Stimulated activated CD8-positive, alpha-beta memory T cell treated with anti-CD3 and anti-CD28 coated beads, Interleukin-7, amount 100 ng/mL, for 4 hours (primary cell): ENCODE data around the gene EHD3.

Experiments
- DNase-seq, 2 donors: peaks; one replicate each; pipeline ENCODE4 v3.0.0-alpha.2; 2020; ENCODE audit warnings: low read depth in 2 of 2

The EHD3 gene

DNA sequence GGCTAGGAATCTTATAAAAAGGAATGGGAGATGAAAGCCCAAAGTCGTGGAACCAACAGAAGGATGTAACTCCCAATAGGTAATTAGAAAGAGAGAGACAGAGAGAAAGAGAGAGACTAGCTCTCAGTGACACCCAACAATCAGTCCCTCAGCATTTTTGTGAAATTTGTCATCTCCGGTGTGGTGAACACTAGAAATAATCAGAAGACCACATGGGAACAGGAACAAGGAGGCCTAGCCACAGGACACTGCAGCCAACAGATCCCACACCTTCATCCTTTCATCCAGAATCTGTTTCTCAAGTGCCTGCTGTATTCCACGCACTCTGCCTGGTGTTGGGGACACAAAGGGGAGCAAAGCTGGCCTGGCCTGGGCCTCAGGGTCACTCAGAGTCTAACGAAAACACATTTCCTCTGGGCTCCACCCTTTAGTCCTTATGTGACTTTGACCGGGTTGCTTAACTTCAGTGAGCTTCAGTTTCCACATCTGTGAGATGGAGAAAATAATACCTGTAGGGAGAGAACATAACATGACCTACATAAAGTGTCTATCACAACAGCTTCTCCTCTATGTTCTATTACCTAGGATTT lies 53.1 kb downstream of the EHD3 start:
- DNase-seq = no peak

DNA sequence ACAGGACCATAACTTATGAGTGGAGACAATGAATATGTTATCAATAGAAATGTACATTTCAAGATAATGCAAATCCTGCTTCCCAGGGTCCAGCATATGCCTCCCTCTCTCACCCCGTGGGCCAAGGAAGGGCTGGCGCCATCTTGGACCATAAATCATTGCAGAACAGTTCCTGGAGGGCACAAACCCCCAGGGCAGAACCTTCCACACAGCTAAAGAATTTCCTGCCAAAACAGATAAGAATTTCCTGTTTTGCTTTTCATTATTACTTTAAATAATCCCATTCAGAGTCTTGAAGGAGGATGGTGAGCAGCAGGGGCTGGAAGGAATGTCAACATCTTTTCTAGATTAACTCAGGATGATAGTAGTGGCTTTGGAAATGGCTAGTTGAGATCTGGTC lies 53.7 kb downstream of the EHD3 start:
- DNase-seq = no peak

DNA sequence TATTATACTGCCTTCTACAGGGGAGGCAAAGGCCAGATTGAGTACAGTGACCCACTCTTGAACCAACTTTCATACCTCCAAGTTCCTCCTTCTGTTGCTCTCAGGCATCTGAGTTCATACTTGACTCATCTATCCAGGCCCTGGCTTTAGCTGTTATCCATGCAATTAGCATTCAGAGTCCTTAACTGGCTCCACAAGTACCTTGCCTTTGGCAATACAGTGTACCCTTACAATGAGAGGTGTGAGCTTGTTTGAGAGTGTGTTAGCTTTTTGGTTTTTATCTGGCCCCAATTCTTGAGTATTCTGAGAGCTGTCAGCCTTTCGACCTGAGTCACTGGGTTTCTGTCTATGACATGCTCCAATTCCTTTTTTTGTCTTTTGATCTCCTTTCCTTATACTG lies 60.2 kb downstream of the EHD3 start:
- no peak for DNase-seq

GRCh38 chr2:31296641-31297287 lies 62.8 kb downstream of the EHD3 start:
- DNase-seq = no peak

DNA sequence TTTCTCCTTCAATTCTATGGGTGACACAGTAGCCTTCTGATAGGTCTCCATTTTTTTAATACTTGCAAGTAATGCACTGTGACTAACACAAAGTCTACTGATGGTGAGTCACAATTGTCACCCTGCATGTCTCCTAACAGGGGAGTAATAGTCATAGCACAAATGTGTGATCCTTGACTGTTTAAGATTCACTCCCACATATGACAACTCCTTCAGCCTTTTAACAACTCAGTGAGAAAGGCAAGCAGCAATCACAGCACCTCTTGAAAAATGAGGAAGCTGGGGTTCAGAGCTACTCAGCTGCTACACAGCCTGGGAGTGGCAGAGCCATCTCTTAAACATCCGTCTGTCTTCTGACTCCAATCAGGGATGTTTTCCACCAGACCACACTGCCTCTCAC lies 63.8 kb downstream of the EHD3 start:
- no peak for DNase-seq

DNA sequence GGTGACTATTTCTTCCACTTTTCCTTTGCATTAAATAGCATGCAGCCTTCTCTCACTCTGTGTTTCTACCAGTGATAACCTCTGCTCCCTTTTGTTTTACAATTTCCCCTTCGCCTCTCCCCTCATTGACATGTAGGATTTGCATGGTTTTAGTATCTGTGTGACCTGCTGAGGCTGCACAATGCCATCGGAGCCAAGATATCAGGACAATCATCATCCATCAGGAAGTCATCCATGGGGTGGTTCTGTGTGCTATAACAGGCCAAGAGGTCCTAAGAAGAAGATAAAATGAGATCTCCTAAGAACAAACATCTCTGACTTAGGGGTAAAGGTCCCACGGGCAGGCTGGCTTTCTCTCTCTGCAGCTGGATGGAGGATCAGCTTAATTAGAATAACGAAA lies 65.6 kb downstream of the EHD3 start:
- DNase-seq = no peak

- DNase-seq = no peak
These were observed 66.4 kb downstream of the EHD3 start for GRCh38 chr2:31300309-31300708.

DNA sequence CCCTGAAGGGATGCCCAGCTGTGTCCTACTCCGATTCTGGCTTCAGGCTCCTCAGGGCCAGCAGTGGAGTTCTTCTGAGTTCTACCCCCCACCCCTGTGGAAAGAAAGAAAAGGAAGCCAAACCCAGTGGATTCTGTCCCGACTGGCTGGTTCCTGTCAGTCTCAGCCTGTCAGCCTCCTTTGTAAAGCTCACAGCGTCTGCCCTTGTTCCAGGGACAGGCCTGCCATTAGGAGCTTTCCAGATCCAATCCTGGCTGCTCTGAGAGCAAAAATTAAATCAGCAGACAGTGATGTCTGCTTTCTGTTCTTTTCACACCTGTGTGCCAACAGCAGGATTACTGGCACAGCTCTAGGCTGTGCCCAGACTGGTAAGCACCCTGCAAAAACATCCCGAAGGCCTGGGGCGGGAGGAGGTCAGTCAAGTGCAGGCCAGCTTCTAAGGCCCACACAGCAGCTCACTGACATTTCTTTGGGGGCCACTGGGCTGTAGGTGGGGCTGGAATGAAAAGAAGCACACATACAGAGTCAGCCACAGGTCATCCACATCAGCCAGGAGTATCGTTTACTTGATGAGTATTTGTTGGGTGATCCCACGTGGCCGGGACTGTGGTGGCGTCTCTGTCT lies 69.1 kb downstream of the EHD3 start:
- no peak for DNase-seq

DNA sequence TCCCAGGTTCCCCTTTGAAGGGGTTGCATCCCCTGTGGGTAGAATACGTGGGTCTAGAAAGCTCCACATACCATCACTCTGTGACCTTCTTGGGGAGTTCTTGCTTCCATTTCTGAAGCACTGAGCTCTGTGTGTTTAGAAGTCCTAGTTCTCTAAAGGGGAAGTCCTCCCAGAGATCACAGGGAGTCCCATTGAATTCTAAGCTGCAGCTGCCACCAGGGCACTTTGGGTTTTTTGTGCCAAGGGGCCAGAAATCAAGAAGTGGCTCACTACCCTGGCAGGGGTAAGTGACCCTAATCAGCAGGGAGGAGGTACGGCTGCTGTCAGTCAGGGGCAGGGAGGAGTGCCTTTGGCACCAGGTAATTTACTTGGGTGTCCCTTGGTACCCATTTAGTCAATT lies 70.9 kb downstream of the EHD3 start:
- no peak for DNase-seq

DNA sequence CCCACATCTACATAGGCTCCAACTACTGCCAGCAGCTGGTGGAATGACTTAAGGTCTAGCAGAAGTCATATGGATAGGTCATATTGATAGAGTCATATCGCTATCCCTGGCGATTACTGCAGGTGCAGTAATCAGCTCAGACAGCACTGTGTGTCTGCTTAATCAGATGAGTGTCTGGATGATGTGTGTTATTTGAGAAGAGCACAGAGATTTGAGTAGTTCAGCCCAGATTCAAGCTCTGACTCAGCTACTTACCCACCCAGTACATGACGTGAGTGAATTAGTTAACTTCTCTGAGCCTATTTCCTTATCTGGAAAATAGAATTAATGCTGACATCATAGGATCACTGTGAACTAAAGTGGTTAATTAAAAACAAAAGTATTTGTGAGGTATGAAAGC lies 78.9 kb downstream of the EHD3 start:
- no peak for DNase-seq

DNA sequence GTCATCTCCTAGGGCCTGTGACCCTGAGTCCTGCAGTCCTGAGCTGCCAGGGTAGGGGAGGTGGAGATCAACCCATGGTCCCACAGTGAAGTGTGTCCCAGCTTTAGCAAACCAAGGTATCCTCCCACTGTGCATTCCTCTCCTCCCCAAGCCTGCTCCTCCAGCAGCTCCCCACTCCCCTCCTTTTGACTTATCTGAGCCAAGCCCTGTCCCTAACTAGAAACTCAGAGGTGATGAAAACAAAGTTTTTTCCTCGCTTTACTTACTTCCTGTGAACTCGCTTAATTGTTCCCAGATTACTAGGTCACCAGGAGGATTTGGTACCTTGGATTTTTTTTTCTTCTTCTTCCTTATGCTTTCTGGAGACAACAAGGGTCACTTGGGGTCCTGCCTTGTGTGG lies 80.8 kb downstream of the EHD3 start:
- DNase-seq = no peak

DNA sequence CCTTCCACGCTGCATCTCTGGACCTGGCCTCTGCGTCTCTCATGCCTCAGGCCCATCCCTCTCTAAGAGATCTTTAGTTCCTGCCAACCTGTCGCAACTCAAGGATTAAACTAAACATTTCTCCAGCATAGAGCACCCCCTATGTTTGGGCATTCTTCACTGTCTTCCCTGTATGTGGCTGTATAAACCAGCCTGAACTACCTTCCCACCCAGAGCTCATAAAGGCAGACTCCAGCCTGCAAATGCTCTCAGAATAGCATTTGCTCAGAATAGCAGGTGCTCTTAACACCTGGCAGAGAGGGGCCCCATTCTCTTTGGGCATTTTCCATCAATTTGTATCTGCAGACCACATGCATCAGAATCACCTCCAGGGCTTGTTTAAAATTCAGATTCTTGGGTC lies 83.4 kb downstream of the EHD3 start:
- DNase-seq = no peak

DNA sequence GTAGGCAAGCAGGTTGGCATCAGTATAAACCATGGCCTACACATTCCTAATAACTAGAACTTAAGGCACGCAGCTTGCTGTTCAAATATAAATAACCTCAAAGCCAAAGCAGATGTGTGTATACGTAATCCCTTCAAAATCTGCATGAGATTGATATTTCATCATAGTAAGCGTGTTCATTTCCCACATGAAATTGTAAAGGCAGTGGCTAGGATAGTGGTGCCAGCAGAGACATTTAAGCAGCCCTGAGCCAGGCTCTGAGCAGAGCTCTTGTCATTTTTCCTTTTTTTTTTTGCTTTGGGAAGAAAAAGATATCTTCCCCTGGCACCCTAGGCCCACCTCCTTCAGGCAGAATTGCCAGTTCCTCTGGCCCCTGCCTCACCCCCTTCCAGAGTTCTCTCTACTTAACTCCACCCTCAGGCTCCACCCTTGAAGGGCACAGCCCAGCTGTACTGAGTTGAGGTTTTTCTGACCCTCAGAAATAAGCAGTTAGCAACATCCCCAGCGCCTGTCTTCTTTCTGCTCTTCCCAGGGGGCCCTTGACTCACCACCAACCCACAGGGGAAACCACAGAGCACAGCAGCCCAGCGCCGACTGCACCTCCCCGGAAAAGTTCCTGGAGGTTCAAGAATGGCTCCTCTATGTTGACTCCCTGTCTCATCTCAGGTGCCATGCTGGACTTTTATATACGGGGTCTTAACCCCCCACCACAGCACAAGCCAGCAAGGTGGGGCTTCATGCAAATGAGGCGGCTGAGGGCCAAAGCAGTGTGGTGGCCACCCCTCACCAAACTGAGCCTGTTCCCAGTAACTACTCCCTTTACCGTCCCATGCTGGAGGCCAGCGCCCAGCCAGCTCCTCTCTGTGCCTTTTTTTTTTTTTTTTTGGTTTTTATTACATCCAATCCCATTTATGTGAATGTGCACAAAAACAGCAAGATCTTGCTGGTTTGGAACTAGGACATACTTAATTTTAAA lies 84.7 kb downstream of the EHD3 start:
- peak in 1 of 2 donors; percentile 25 for DNase-seq
